Naive thymus-derived CD4-positive, alpha-beta T cell (primary cell): ENCODE results near the gene ADCYAP1. TPM values are rescaled to one million over a fixed set of nuclear protein-coding genes. Genes with fewer than 3 reads are reported as not detected.

Experiments used
- ATAC-seq: fragments of 150-1000 bp; cut with Tn5 transposase; 2 replicates; pipeline ENCODE4 v1.10.0; 2021; ENCODE audit warnings: mild to moderate bottlenecking, moderate library complexity
- CTCF ChIA-PET: fragments of 350-600 bp; sonication (Branson Sonifier 250); formaldehyde crosslinking; loops from one replicate; lab custom pipeline; 2021; ENCODE audit warnings: antibody characterized with exemption; lab: Charles Lee
- POLR2A ChIA-PET: fragments of 350-600 bp; sonication (Branson Sonifier 250); formaldehyde crosslinking; loops from one replicate; lab custom pipeline; 2021; ENCODE audit warnings: antibody characterized with exemption, inconsistent platforms; lab: Charles Lee
- DNase-seq, 9 donors: peaks; one replicate each; pipeline versions ENCODE4 v3.0.0 to v3.0.0-alpha.2; 2020 to 2022; ENCODE audit warnings: mixed read lengths in 1 of 9
- H3K27ac ChIP-seq: one replicate; pipeline ENCODE4 v1.7.0; 2013; ENCODE audit warnings: mild to moderate bottlenecking, low read depth, low read length, moderate library complexity
- H3K27me3 ChIP-seq, 2 donors: one replicate each; pipeline ENCODE4 v1.7.0; 2013; ENCODE audit warnings: low read length in 2 of 2, mild to moderate bottlenecking in 2 of 2, moderate library complexity in 2 of 2; ENCODE audit not compliant: control insufficient read depth in 2 of 2, insufficient read depth in 2 of 2
- H3K36me3 ChIP-seq, 3 experiments: 1 replicate in 2 of 3; 2 replicates in 1 of 3; pipeline ENCODE4 v1.7.0; 2013; ENCODE audit warnings: low read length in 3 of 3, mild to moderate bottlenecking in 3 of 3, moderate library complexity in 1 of 3; ENCODE audit not compliant: insufficient read depth in 3 of 3, control insufficient read depth in 2 of 3
- H3K4me1 ChIP-seq, 2 donors: one replicate each; pipeline ENCODE4 v1.7.0; 2013; ENCODE audit warnings: low read length in 2 of 2, mild to moderate bottlenecking in 2 of 2, moderate library complexity in 1 of 2; ENCODE audit not compliant: control insufficient read depth in 2 of 2, insufficient read depth in 2 of 2
- H3K4me3 ChIP-seq: 2 replicates; pipeline ENCODE4 v1.7.0; 2013; ENCODE audit warnings: mild to moderate bottlenecking, low read length
- H3K9me3 ChIP-seq, 3 experiments: 1 replicate in 2 of 3; 2 replicates in 1 of 3; pipeline ENCODE4 v1.7.0; 2013; ENCODE audit warnings: low read length in 3 of 3; ENCODE audit not compliant: control insufficient read depth in 2 of 3
- H3K27ac Mint-ChIP-seq, 9 donors: one replicate each; pipeline ENCODE4 v1.8.0; 2020 to 2022; ENCODE audit warnings: mixed read lengths in 9 of 9, mild to moderate bottlenecking in 8 of 9, moderate library complexity in 5 of 9, inconsistent platforms in 2 of 9
- H3K27me3 Mint-ChIP-seq, 5 donors: one replicate each; pipeline ENCODE4 v1.8.0; 2021 to 2022; ENCODE audit warnings: mixed read lengths in 5 of 5, mild to moderate bottlenecking in 1 of 5
- H3K36me3 Mint-ChIP-seq, 5 donors: one replicate each; pipeline ENCODE4 v1.8.0; 2020 to 2022; ENCODE audit warnings: mixed read lengths in 5 of 5, mild to moderate bottlenecking in 3 of 5, inconsistent platforms in 1 of 5
- H3K4me1 Mint-ChIP-seq, 7 donors: one replicate each; pipeline ENCODE4 v1.8.0; 2020 to 2022; ENCODE audit warnings: mixed read lengths in 7 of 7, mild to moderate bottlenecking in 3 of 7, inconsistent platforms in 1 of 7
- H3K4me3 Mint-ChIP-seq, 10 donors: one replicate each; pipeline ENCODE4 v1.8.0; 2020 to 2022; ENCODE audit warnings: mild to moderate bottlenecking in 10 of 10, mixed read lengths in 10 of 10, moderate library complexity in 6 of 10, inconsistent platforms in 2 of 10
- H3K9me3 Mint-ChIP-seq, 11 donors: one replicate each; pipeline ENCODE4 v1.8.0; 2020 to 2022; ENCODE audit warnings: mixed read lengths in 11 of 11, mild to moderate bottlenecking in 4 of 11, inconsistent platforms in 1 of 11, moderate library complexity in 1 of 11
- intact Hi-C, 2 donors: fragments of 100-400 bp; cut with micrococcal nuclease; formaldehyde crosslinking; loops; one replicate each; pipeline ENCODE4 v1.15.1; 2023
- polyA plus RNA-seq, 2 donors: library from polyadenylated mRNA; unstranded; fragments of 300-500 nt; fragmentation: Illumina TruSeq; gene quantifications; one replicate each; pipeline ENCODE4 v1.2.3, GENCODE V29; 2021
- total RNA-seq, 6 experiments: library from RNA in 5 of 6; stranded (reverse) in 5 of 6; gene quantifications; 1 replicate in 5 of 6; 2 replicates in 1 of 6; pipeline ENCODE4 v1.2.3 and lab custom pipeline; 2021 to 2026

The ADCYAP1 gene
- total and polyA plus RNA-seq, 7 experiments from 2014 or later: 0.34 TPM; not detected in 5

GRCh38 chr18:950882-951495, 46.3 kb downstream of the ADCYAP1 start:
- no peaks in the 10 kb centered on the region for H3K4me1 ChIP-seq
- Mint-ChIP-seq H3K27me3 (peaks cover 0 to 11% (median 7%) of the 10 kb centered on the region in 5 donors), H3K4me3 (no peak overlapping the region), H3K9me3 (peaks cover 0 to 2% (median 0%) of the 10 kb centered on the region in 11 donors), H3K27ac (no peak overlapping the region), H3K4me1 (no peaks in the 10 kb centered on the region), H3K36me3 (no peaks in the 10 kb centered on the region)
- H3K27ac ChIP-seq: no peak overlapping the region
- no peaks in the 10 kb centered on the region for H3K9me3 ChIP-seq
- ChIA-PET CTCF (no interaction called here), POLR2A (no interaction called here)
- ATAC-seq: no peak
- H3K36me3 ChIP-seq: no peaks in the 10 kb centered on the region
- intact Hi-C loops: no loop called here
- no peak for DNase-seq
- H3K27me3 ChIP-seq: no peaks in the 10 kb centered on the region
- H3K4me3 ChIP-seq: no peak overlapping the region

DNA sequence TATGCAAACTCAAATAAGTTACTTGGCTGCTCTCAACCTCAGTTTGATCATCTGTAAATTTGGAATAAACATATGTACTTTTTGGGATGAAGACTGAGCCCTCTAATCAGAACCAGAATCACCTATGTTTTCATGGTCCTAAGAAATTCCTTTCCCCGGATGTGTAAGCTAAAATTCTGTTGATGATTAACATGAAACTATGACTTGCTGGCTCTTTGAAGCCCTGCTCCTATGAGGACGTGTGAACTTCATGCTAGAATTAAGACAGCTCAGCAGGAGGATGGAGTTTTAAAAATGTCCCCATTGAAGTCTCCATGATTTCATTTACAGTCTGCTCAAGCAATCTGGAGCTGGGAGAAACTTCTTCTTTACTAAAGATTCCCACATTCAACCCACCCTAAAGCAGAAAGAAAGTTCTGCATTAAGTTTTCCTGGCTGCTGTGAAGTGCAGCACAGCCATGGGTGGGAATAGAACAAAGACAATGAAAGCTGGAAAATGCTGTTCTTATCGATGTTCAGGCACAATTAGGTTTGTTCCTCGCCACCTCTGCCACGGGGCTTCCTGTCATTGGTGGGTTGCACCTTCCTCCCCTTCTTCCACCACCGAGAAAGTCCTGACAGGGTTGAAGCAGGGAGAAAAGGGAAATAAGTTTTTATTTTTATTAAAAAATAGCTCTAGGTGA, 50.9 kb downstream of the ADCYAP1 start:
- no peak for ATAC-seq
- no peak overlapping the region for H3K27ac ChIP-seq
- H3K36me3 ChIP-seq: no peaks in the 10 kb centered on the region
- H3K27ac Mint-ChIP-seq: no peak overlapping the region
- H3K36me3 Mint-ChIP-seq: no peaks in the 10 kb centered on the region
- DNase-seq: no peak
- peaks cover 0 to 2% (median 0%) of the 10 kb centered on the region in 11 donors for H3K9me3 Mint-ChIP-seq
- no peak overlapping the region for H3K4me3 Mint-ChIP-seq
- ChIA-PET CTCF (no interaction called here), POLR2A (no interaction called here)
- H3K27me3 Mint-ChIP-seq: peaks cover 6 to 29% (median 15%) of the 10 kb centered on the region in 5 donors
- H3K9me3 ChIP-seq: no peaks in the 10 kb centered on the region
- no peaks in the 10 kb centered on the region for H3K4me1 ChIP-seq
- H3K27me3 ChIP-seq: no peaks in the 10 kb centered on the region
- no peak overlapping the region for H3K4me3 ChIP-seq
- intact Hi-C loops: no loop called here
- H3K4me1 Mint-ChIP-seq: no peaks in the 10 kb centered on the region

GRCh38 chr18:957829-958228, 53.2 kb downstream of the ADCYAP1 start:
- Mint-ChIP-seq H3K4me1 (peaks cover 0 to 10% (median 6%) of the 10 kb centered on the region in 7 donors), H3K9me3 (peaks cover 0 to 2% (median 0%) of the 10 kb centered on the region in 11 donors), H3K4me3 (no peak overlapping the region), H3K36me3 (no peaks in the 10 kb centered on the region), H3K27me3 (peaks cover 18 to 27% (median 23%) of the 10 kb centered on the region in 5 donors), H3K27ac (no peak overlapping the region)
- H3K4me1 ChIP-seq: peaks cover 0 to 3% of the 10 kb centered on the region in 2 donors
- DNase-seq (no peak), ATAC-seq (no peak)
- no peaks in the 10 kb centered on the region for H3K36me3 ChIP-seq
- ChIA-PET POLR2A (no interaction called here), CTCF (no interaction called here)
- H3K27me3 ChIP-seq: no peaks in the 10 kb centered on the region
- H3K4me3 ChIP-seq: no peak overlapping the region
- no peaks in the 10 kb centered on the region for H3K9me3 ChIP-seq
- intact Hi-C loops: no loop called here
- no peak overlapping the region for H3K27ac ChIP-seq

DNA sequence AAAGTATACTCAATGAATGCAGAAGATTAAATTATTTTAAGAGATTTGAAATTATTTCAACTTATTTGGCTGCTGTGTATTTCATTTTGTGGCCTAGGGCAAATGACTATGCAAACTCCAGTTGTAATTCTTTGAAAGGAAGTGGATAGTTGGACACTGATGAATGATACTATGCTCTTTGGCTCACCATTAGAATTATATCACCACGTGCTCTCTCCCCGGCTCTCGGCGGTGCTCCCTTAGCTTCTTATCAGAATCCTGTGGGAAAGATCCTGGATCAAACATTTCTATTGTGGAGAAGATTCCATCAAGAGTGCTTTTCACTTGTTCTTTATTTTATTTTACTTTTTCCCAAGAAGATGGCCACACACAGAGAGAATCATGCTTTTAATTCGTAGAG, 55.2 kb downstream of the ADCYAP1 start:
- H3K9me3 Mint-ChIP-seq: no peaks in the 10 kb centered on the region
- Histone ChIP-seq H3K9me3 (no peaks in the 10 kb centered on the region), H3K4me1 (peaks cover 0 to 3% of the 10 kb centered on the region in 2 donors), H3K36me3 (no peaks in the 10 kb centered on the region), H3K4me3 (no peak overlapping the region), H3K27me3 (no peaks in the 10 kb centered on the region), H3K27ac (no peak overlapping the region)
- peaks cover 0 to 10% (median 6%) of the 10 kb centered on the region in 7 donors for H3K4me1 Mint-ChIP-seq
- no peak for ATAC-seq
- peaks cover 27 to 33% (median 29%) of the 10 kb centered on the region in 5 donors for H3K27me3 Mint-ChIP-seq
- no peak overlapping the region for H3K4me3 Mint-ChIP-seq
- H3K27ac Mint-ChIP-seq: no peak overlapping the region
- CTCF ChIA-PET: no interaction called here
- no peaks in the 10 kb centered on the region for H3K36me3 Mint-ChIP-seq
- POLR2A ChIA-PET: no interaction called here
- no peak for DNase-seq
- intact Hi-C loops: loop anchor here in 1 of 2 donors (5.0 to 10.0 kb wide), 2 partner anchors 218 to 335 kb away; no protein-coding TSS in a partner anchor

Other genes with a start within 250 kb of the ADCYAP1 start
- gene TYMS, start 247.2 kb upstream of the ADCYAP1 start, total RNA-seq: 100 to 1,000 TPM in 1 of 5 experiments, 1 to 10 TPM in 1, under 1 TPM in 1, not detected in 2; 0.85 to 241 (median 2.0) TPM
- not detected for gene TYMS, start 247.2 kb upstream of the ADCYAP1 start, polyA plus RNA-seq
- gene ENOSF1, start 192.2 kb upstream of the ADCYAP1 start, total RNA-seq: 100 to 1,000 TPM in 2 of 5 experiments, 10 to 100 TPM in 3; 80.1 to 137 (median 90.0) TPM
- gene ENOSF1, start 192.2 kb upstream of the ADCYAP1 start, polyA plus RNA-seq: 10 to 100 TPM; 12.2 to 16.5 TPM
- gene YES1, start 92.6 kb upstream of the ADCYAP1 start, total RNA-seq: 10 to 100 TPM; 14.2 to 15.8 (median 14.8) TPM
- gene YES1, start 92.6 kb upstream of the ADCYAP1 start, polyA plus RNA-seq: 1 to 10 TPM in 1 of 2 donors, under 1 TPM in 1; 0.66 to 4.1 TPM